Measurements from ENCODE around the gene MEF2A.
"Not testable (repeated sequence)": the region's sequence is repeated elsewhere in the genome, so short reads cannot be mapped to it uniquely, and the experiment has no call there.

DNA sequence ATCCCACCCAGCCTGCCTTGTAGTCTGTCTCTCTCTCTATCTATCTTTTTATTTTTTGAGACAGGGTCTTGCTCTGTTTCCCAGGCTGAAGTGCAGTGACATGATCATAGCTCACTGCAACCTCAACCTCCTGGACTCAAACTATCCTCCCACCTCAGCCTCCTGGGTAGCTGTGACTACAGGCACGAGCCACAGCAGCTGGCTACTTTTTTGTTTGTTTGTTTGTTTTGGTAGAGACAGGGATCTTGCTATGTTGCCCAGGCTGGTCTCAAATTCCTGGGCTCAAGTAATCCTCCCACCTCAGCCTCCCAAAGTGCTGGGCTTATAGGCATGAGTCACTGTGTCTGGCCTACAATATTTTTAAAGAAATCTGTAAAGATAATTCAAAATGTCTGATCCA, 46.4 kb upstream of the MEF2A start:
- TF ChIP-seq, protein P1, sequence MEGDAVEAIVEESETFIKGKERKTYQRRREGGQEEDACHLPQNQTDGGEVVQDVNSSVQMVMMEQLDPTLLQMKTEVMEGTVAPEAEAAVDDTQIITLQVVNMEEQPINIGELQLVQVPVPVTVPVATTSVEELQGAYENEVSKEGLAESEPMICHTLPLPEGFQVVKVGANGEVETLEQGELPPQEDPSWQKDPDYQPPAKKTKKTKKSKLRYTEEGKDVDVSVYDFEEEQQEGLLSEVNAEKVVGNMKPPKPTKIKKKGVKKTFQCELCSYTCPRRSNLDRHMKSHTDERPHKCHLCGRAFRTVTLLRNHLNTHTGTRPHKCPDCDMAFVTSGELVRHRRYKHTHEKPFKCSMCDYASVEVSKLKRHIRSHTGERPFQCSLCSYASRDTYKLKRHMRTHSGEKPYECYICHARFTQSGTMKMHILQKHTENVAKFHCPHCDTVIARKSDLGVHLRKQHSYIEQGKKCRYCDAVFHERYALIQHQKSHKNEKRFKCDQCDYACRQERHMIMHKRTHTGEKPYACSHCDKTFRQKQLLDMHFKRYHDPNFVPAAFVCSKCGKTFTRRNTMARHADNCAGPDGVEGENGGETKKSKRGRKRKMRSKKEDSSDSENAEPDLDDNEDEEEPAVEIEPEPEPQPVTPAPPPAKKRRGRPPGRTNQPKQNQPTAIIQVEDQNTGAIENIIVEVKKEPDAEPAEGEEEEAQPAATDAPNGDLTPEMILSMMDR (IDR thresholded peaks at IDR 0.05; ENCODE audit: borderline replicate concordance, extremely low read depth, low read length, poor library complexity, severe bottlenecking): not testable (repeated sequence)
- TF ChIP-seq EZH2 (IDR thresholded peaks at IDR 0.05; ENCODE audit: borderline replicate concordance, low read depth, low read length, severe bottlenecking): not testable (repeated sequence)
